HEK293T (cell line): ENCODE data around the gene TCTN3.
"Not testable (repeated sequence)": the region's sequence is repeated elsewhere in the genome, so short reads cannot be mapped to it uniquely, and the experiment has no call there.

Source experiments
- CTCF ChIA-PET: fragments of 350-600 bp; formaldehyde crosslinking; extraction: SDS; loops from one replicate; lab custom pipeline; 2021; ENCODE audit warnings: antibody characterized with exemption, inconsistent platforms; lab: Yijun Ruan, JAX
- POLR2A ChIA-PET: fragments of 350-600 bp; formaldehyde crosslinking; extraction: SDS; loops from one replicate; lab custom pipeline; 2020; ENCODE audit warnings: antibody characterized with exemption, inconsistent platforms; lab: Yijun Ruan, JAX
- DNase-seq: peaks from one replicate; pipeline ENCODE4 v3.0.0; 2012; ENCODE audit warnings: mixed read lengths; ENCODE audit errors: extremely low spot score
- ARNT ChIP-seq: fragments of 450-650 bp; IDR thresholded peaks from 2 replicates; pipeline ENCODE4 v1.6.1; 2017; ENCODE audit warnings: mild to moderate bottlenecking
- BHLHE40 ChIP-seq: fragments of 450-650 bp; IDR thresholded peaks from 2 replicates; pipeline ENCODE4 v1.6.1; 2016; ENCODE audit warnings: mild to moderate bottlenecking, moderate library complexity, borderline replicate concordance
- CTBP1 ChIP-seq: fragments of 450-650 bp; IDR thresholded peaks from 2 replicates; pipeline ENCODE4 v1.6.1; 2016; ENCODE audit warnings: borderline replicate concordance
- ELF4 ChIP-seq: fragments of 450-650 bp; IDR thresholded peaks from 2 replicates; pipeline ENCODE4 v1.6.1; 2017; ENCODE audit warnings: antibody characterized with exemption
- FOXA1 ChIP-seq: fragments of 450-650 bp; IDR thresholded peaks from 2 replicates; pipeline ENCODE4 v1.6.1; 2016; ENCODE audit warnings: mild to moderate bottlenecking
- FOXK2 ChIP-seq: fragments of 450-650 bp; IDR thresholded peaks from 2 replicates; pipeline ENCODE4 v1.6.1; 2016; ENCODE audit warnings: mild to moderate bottlenecking
- FOXM1 ChIP-seq: fragments of 450-650 bp; IDR thresholded peaks from 2 replicates; pipeline ENCODE4 v1.6.1; 2017; ENCODE audit warnings: mild to moderate bottlenecking, borderline replicate concordance
- HDGF ChIP-seq: fragments of 450-650 bp; IDR thresholded peaks from 2 replicates; pipeline ENCODE4 v1.6.1; 2017; ENCODE audit warnings: antibody characterized with exemption, borderline replicate concordance
- L3MBTL2 ChIP-seq: fragments of 450-650 bp; conservative IDR thresholded peaks from 2 replicates; pipeline ENCODE4 v1.6.1; 2016; ENCODE audit warnings: mild to moderate bottlenecking
- LEF1 ChIP-seq: fragments of 450-650 bp; IDR thresholded peaks from 2 replicates; pipeline ENCODE4 v1.6.1; 2017; ENCODE audit warnings: mild to moderate bottlenecking, borderline replicate concordance
- NFRKB ChIP-seq: fragments of 450-650 bp; IDR thresholded peaks from 2 replicates; pipeline ENCODE4 v1.6.1; 2016; ENCODE audit warnings: mild to moderate bottlenecking, moderate library complexity
- PKNOX1 ChIP-seq: fragments of 450-650 bp; IDR thresholded peaks from 2 replicates; pipeline ENCODE4 v1.6.1; 2016
- SP1 ChIP-seq: fragments of 450-650 bp; IDR thresholded peaks from 2 replicates; pipeline ENCODE4 v1.6.1; 2017
- SUZ12 ChIP-seq: fragments of 450-650 bp; IDR thresholded peaks from 2 replicates; pipeline ENCODE4 v1.6.1; 2016; ENCODE audit warnings: mild to moderate bottlenecking
- TARDBP ChIP-seq: fragments of 450-650 bp; IDR thresholded peaks from 2 replicates; pipeline ENCODE4 v1.6.1; 2016
- ZNF384 ChIP-seq: fragments of 450-650 bp; IDR thresholded peaks from 2 replicates; pipeline ENCODE4 v1.6.1; 2016

Gene TCTN3

GRCh38 chr10:95729323-95730055, 35.8 kb upstream of the TCTN3 start:
- POLR2A ChIA-PET, result no interaction called here
- TF ChIP-seq CTBP1 (no peak), LEF1 (no peak), NFRKB (no peak), FOXA1 (no peak), PKNOX1 (no peak), ARNT (no peak), ELF4 (no peak), SP1 (no peak)
- CTCF ChIA-PET, result no interaction called here
- no peak for DNase-seq

- ChIA-PET CTCF (interaction anchor here (1.4 kb wide), 1 partner anchor 35 kb away, joined by 5 read pairs; the partner anchor contains the start of gene TCTN3), POLR2A (no interaction called here)
- no peak for DNase-seq
- TF ChIP-seq SUZ12 (no peak), ELF4 (no peak), FOXK2 (no peak), HDGF (no peak), SP1 (no peak), PKNOX1 (no peak), ARNT (no peak), TARDBP (no peak), LEF1 (no peak), L3MBTL2 (no peak), ZNF384 (no peak), CTBP1 (no peak)
These were observed 34.8 kb upstream of the TCTN3 start for GRCh38 chr10:95728526-95728925.

- CTCF ChIA-PET, DNase-seq, POLR2A ChIA-PET: not testable (repeated sequence)
These were observed 28.8 kb upstream of the TCTN3 start for GRCh38 chr10:95722496-95722895.

- CTCF ChIA-PET, DNase-seq, POLR2A ChIA-PET: not testable (repeated sequence)
These were observed 27.0 kb upstream of the TCTN3 start for GRCh38 chr10:95720745-95721144.

GRCh38 chr10:95716866-95717265, 23.1 kb upstream of the TCTN3 start:
- POLR2A ChIA-PET, result no interaction called here
- DNase-seq, result no peak
- TF ChIP-seq L3MBTL2 (no peak), NFRKB (no peak), TARDBP (no peak), FOXM1 (no peak), FOXK2 (no peak), SUZ12 (no peak), CTBP1 (no peak), LEF1 (no peak), ARNT (no peak), HDGF (no peak), SP1 (no peak), ELF4 (no peak), BHLHE40 (no peak), ZNF384 (no peak)
- CTCF ChIA-PET, result no interaction called here

GRCh38 chr10:95716466-95716865, 22.7 kb upstream of the TCTN3 start:
- ChIA-PET POLR2A (no interaction called here), CTCF (no interaction called here)
- TF ChIP-seq TARDBP (no peak), FOXK2 (no peak), SP1 (no peak), LEF1 (no peak), ARNT (no peak), BHLHE40 (no peak), SUZ12 (no peak), NFRKB (no peak), ELF4 (no peak), CTBP1 (no peak), FOXM1 (no peak), FOXA1 (no peak), ZNF384 (no peak), PKNOX1 (no peak)
- DNase-seq, result no peak

- no peak for DNase-seq
- ChIA-PET CTCF (interaction anchor here (0.6 kb wide), 1 partner anchor 18 kb away, joined by 3 read pairs; the partner anchor contains the start of gene TCTN3), POLR2A (no interaction called here)
- TF ChIP-seq PKNOX1 (no peak), ZNF384 (no peak), NFRKB (no peak), TARDBP (no peak), HDGF (no peak), ELF4 (no peak), BHLHE40 (no peak), ARNT (no peak), FOXK2 (no peak), FOXM1 (no peak), FOXA1 (no peak), SUZ12 (no peak), LEF1 (no peak), CTBP1 (no peak)
These were observed 17.8 kb upstream of the TCTN3 start for GRCh38 chr10:95711492-95711891.
